Measurements from ENCODE around the gene ZBTB48.

GRCh38 chr1:6634371-6635052, 54.7 kb downstream of the ZBTB48 start:
- TF ChIP-seq POLR2A (IDR thresholded peaks at IDR 0.05) (no peak), EP300 (IDR thresholded peaks at IDR 0.05) (no peak)
- TF ChIP-seq, protein P1, sequence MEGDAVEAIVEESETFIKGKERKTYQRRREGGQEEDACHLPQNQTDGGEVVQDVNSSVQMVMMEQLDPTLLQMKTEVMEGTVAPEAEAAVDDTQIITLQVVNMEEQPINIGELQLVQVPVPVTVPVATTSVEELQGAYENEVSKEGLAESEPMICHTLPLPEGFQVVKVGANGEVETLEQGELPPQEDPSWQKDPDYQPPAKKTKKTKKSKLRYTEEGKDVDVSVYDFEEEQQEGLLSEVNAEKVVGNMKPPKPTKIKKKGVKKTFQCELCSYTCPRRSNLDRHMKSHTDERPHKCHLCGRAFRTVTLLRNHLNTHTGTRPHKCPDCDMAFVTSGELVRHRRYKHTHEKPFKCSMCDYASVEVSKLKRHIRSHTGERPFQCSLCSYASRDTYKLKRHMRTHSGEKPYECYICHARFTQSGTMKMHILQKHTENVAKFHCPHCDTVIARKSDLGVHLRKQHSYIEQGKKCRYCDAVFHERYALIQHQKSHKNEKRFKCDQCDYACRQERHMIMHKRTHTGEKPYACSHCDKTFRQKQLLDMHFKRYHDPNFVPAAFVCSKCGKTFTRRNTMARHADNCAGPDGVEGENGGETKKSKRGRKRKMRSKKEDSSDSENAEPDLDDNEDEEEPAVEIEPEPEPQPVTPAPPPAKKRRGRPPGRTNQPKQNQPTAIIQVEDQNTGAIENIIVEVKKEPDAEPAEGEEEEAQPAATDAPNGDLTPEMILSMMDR (IDR thresholded peaks at IDR 0.05), result peak in 3 of 4 experiments; percentile 38 to 77 (median 54)

Measured in gastroesophageal sphincter (tissue), 3 donors.